ENCODE data around the gene MLEC. TPM values are rescaled to one million over a fixed set of nuclear protein-coding genes. Genes with fewer than 3 reads are reported as not detected.

The MLEC gene
- total RNA-seq, 2 experiments from 2014 or later, result 79.2 to 79.4 TPM

GRCh38 chr12:120677765-120678473 is 9.0 kb upstream of the MLEC start:
- no peaks in the 10 kb centered on the region for H3K9me3 Mint-ChIP-seq
- POLR2A ChIA-PET, result interaction anchor here (0.7 kb wide), 1 partner anchor 174 kb away, joined by 3 read pairs; no protein-coding TSS in a partner anchor
- peak overlapping the region; percentile 59 for H3K27ac Mint-ChIP-seq
- H3K4me1 Mint-ChIP-seq (ENCODE audit: low read depth), result peaks cover 12% of the 10 kb centered on the region
- H3K27me3 Mint-ChIP-seq, result no peaks in the 10 kb centered on the region
- CTCF ChIA-PET, result interaction anchor here (11.8 kb wide), 1 partner anchor 30 kb away, joined by 84 read pairs; no protein-coding TSS in a partner anchor
- H3K36me3 Mint-ChIP-seq (ENCODE audit: low read depth), result no peaks in the 10 kb centered on the region
- TF ChIP-seq, protein P1, sequence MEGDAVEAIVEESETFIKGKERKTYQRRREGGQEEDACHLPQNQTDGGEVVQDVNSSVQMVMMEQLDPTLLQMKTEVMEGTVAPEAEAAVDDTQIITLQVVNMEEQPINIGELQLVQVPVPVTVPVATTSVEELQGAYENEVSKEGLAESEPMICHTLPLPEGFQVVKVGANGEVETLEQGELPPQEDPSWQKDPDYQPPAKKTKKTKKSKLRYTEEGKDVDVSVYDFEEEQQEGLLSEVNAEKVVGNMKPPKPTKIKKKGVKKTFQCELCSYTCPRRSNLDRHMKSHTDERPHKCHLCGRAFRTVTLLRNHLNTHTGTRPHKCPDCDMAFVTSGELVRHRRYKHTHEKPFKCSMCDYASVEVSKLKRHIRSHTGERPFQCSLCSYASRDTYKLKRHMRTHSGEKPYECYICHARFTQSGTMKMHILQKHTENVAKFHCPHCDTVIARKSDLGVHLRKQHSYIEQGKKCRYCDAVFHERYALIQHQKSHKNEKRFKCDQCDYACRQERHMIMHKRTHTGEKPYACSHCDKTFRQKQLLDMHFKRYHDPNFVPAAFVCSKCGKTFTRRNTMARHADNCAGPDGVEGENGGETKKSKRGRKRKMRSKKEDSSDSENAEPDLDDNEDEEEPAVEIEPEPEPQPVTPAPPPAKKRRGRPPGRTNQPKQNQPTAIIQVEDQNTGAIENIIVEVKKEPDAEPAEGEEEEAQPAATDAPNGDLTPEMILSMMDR (IDR thresholded peaks at IDR 0.05), result no peak
- DNase-seq (peak; percentile 55), ATAC-seq (peak; percentile 89)
- intact Hi-C loops (cut with micrococcal nuclease), result no loop called here
- no peak overlapping the region for H3K4me3 Mint-ChIP-seq

- Mint-ChIP-seq H3K27ac (no peak overlapping the region), H3K36me3 (ENCODE audit: low read depth) (no peaks in the 10 kb centered on the region), H3K9me3 (no peaks in the 10 kb centered on the region), H3K4me3 (no peak overlapping the region), H3K4me1 (ENCODE audit: low read depth) (peaks cover 12% of the 10 kb centered on the region), H3K27me3 (no peaks in the 10 kb centered on the region)
- intact Hi-C loops (cut with micrococcal nuclease), result no loop called here
- ATAC-seq (peak; percentile 61), DNase-seq (peak; percentile 53)
- POLR2A ChIA-PET, result interaction anchor here (0.7 kb wide), 1 partner anchor 173 kb away, joined by 3 read pairs; no protein-coding TSS in a partner anchor
- TF ChIP-seq, protein P1 (IDR thresholded peaks at IDR 0.05), result no peak
- CTCF ChIA-PET, result interaction anchor here (2.4 to 11.8 kb wide), 2 partner anchors 31 to 95 kb away, joined by 8 to 84 read pairs; no protein-coding TSS in a partner anchor
These were observed 8.4 kb upstream of the MLEC start for GRCh38 chr12:120678572-120678971.

DNA sequence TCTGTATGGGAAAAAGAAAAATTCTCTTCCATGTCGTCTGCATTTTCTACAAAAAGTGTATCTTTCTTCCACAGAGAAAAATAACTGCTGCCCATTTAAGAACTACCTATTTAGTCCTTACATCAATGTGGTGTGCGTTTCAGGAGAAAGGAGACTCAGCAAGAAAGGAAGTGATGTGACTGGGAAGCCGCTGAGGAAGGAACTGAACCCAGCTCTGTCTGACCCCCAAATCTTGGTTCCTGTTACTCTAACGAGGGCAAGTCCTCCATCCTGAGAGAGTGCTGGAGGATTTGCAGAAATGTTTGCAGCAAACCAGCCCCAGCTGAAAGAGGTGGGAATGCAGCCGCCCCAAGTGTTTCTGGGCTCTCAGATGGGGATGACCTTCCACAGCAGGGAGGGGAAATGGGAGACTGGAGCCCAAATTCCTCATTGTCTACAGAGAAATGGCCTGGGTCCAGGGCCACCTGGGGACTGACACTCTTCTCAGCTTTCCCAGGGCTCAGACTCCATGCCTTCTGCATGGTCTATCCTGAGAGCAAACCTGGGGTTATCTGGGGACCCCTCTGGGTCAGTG is 6.7 kb upstream of the MLEC start:
- no peak overlapping the region for H3K4me3 Mint-ChIP-seq
- ChIA-PET CTCF (interaction anchor here (2.4 to 11.8 kb wide), 2 partner anchors 33 to 97 kb away, joined by 8 to 84 read pairs; no protein-coding TSS in a partner anchor), POLR2A (no interaction called here)
- peaks cover 14% of the 10 kb centered on the region for H3K4me1 Mint-ChIP-seq (ENCODE audit: low read depth)
- H3K9me3 Mint-ChIP-seq, result no peaks in the 10 kb centered on the region
- intact Hi-C loops (cut with micrococcal nuclease), result no loop called here
- H3K27ac Mint-ChIP-seq, result no peak overlapping the region
- TF ChIP-seq, protein P1 (IDR thresholded peaks at IDR 0.05), result no peak
- no peaks in the 10 kb centered on the region for H3K36me3 Mint-ChIP-seq (ENCODE audit: low read depth)
- no peaks in the 10 kb centered on the region for H3K27me3 Mint-ChIP-seq
- ATAC-seq (no peak), DNase-seq (no peak)

DNA sequence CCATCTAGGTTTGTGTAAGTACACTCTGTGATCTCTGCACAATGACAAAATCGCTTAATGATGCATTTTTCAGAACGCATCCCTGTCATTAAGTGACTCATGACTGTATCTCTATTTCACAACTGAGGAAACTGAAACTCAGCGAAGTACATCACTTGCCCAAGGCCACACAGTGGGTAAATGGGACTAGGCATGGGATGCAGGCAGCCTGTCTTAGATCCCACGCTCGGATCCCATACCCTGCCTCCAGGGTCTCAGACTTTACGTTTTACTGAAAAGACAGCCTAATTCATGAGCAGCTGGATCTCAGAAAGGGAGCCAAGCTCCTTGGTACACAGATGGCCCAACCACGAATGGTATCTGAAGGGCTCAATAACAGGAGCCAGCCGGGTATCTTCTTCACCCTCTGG is 2.4 kb upstream of the MLEC start:
- intact Hi-C loops (cut with micrococcal nuclease), result no loop called here
- ChIA-PET CTCF (no interaction called here), POLR2A (no interaction called here)
- Mint-ChIP-seq H3K27ac (no peak overlapping the region), H3K27me3 (no peaks in the 10 kb centered on the region), H3K4me1 (ENCODE audit: low read depth) (peaks cover 17% of the 10 kb centered on the region), H3K36me3 (ENCODE audit: low read depth) (peaks cover 6% of the 10 kb centered on the region), H3K9me3 (no peaks in the 10 kb centered on the region), H3K4me3 (no peak overlapping the region)
- DNase-seq, result no peak
- TF ChIP-seq, protein P1 (IDR thresholded peaks at IDR 0.05), result no peak
- ATAC-seq, result no peak

- intact Hi-C loops (cut with micrococcal nuclease), result no loop called here
- Mint-ChIP-seq H3K27me3 (no peaks in the 10 kb centered on the region), H3K4me1 (ENCODE audit: low read depth) (peaks cover 25% of the 10 kb centered on the region), H3K4me3 (peak overlapping the region; percentile 82), H3K27ac (no peak overlapping the region), H3K9me3 (no peaks in the 10 kb centered on the region), H3K36me3 (ENCODE audit: low read depth) (peaks cover 9% of the 10 kb centered on the region)
- ChIA-PET CTCF (interaction anchor here (6.3 kb wide), 1 partner anchor 38 kb away, joined by 45 read pairs; no protein-coding TSS in a partner anchor), POLR2A (no interaction called here)
- TF ChIP-seq, protein P1 (IDR thresholded peaks at IDR 0.05), result no peak
- ATAC-seq, result no peak
- no peak for DNase-seq
These were observed 1.4 kb upstream of the MLEC start for GRCh38 chr12:120685522-120685921.

All from activated CD8-positive, alpha-beta T cell treated with anti-CD3 and anti-CD28 coated beads for 36 hours (primary cell).